Measurements from ENCODE around the gene SMYD3.

DNA sequence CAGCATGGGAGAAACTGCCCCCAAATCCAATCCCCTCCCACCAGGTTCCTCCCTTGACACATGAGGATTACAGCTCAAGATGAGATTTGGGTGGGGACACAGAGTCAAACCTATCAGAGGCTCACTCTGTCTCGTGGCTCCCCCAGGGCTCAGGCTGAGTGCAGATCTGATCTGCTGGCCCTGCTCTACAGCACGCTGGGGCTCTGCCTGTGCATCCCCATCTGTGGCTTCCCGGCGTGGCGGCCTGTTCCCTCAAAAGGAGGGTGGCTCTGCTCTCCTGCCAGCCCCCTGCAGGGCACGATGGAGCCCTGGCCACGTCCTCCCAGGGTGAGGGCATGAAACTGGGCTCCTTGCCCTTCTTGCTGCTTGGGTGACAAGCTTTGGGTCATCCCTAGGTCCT lies 19.8 kb upstream of the SMYD3 start:
- TF ChIP-seq, protein P1, sequence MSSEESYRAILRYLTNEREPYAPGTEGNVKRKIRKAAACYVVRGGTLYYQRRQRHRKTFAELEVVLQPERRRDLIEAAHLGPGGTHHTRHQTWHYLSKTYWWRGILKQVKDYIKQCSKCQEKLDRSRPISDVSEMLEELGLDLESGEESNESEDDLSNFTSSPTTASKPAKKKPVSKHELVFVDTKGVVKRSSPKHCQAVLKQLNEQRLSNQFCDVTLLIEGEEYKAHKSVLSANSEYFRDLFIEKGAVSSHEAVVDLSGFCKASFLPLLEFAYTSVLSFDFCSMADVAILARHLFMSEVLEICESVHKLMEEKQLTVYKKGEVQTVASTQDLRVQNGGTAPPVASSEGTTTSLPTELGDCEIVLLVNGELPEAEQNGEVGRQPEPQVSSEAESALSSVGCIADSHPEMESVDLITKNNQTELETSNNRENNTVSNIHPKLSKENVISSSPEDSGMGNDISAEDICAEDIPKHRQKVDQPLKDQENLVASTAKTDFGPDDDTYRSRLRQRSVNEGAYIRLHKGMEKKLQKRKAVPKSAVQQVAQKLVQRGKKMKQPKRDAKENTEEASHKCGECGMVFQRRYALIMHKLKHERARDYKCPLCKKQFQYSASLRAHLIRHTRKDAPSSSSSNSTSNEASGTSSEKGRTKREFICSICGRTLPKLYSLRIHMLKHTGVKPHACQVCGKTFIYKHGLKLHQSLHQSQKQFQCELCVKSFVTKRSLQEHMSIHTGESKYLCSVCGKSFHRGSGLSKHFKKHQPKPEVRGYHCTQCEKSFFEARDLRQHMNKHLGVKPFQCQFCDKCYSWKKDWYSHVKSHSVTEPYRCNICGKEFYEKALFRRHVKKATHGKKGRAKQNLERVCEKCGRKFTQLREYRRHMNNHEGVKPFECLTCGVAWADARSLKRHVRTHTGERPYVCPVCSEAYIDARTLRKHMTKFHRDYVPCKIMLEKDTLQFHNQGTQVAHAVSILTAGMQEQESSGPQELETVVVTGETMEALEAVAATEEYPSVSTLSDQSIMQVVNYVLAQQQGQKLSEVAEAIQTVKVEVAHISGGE (tag by site-specific recombination; conservative IDR thresholded peaks at IDR 0.05; ENCODE audit: low read depth) = no peak
- no peak for TF ChIP-seq TCF7L2 (IDR thresholded peaks at IDR 0.05; ENCODE audit: borderline replicate concordance, low read depth, low read length)
- TF ChIP-seq, protein P2, sequence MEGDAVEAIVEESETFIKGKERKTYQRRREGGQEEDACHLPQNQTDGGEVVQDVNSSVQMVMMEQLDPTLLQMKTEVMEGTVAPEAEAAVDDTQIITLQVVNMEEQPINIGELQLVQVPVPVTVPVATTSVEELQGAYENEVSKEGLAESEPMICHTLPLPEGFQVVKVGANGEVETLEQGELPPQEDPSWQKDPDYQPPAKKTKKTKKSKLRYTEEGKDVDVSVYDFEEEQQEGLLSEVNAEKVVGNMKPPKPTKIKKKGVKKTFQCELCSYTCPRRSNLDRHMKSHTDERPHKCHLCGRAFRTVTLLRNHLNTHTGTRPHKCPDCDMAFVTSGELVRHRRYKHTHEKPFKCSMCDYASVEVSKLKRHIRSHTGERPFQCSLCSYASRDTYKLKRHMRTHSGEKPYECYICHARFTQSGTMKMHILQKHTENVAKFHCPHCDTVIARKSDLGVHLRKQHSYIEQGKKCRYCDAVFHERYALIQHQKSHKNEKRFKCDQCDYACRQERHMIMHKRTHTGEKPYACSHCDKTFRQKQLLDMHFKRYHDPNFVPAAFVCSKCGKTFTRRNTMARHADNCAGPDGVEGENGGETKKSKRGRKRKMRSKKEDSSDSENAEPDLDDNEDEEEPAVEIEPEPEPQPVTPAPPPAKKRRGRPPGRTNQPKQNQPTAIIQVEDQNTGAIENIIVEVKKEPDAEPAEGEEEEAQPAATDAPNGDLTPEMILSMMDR (tag by site-specific recombination; IDR thresholded peaks at IDR 0.05) = no peak
